Measurements from ENCODE around the gene NGRN.
A peak's percentile ranks its signal among the peaks of the same experiment; 100 is the strongest.

The NGRN gene

GRCh38 chr15:90248789-90249202 is 16.7 kb upstream of the NGRN start:
- Histone ChIP-seq H3K27me3 (ENCODE audit: control insufficient read depth in 1 of 2, insufficient read depth in 1 of 2, low read length in 2 of 2) (no peaks in the 10 kb centered on the region), H3K4me1 (ENCODE audit: control insufficient read depth, insufficient read depth, low read depth, low read length) (peaks cover 10% of the 10 kb centered on the region), H2BK15ac (ENCODE audit: low read depth, poor library complexity, severe bottlenecking) (peak overlapping the region; percentile 36), H3K14ac (ENCODE audit: low read length in 2 of 2) (no peak overlapping the region), H2BK5ac (ENCODE audit: low read depth, low read length, poor library complexity, severe bottlenecking) (no peak overlapping the region), H3K9ac (ENCODE audit: low read length) (no peak overlapping the region), H2AFZ (ENCODE audit: low read depth, low read length) (no peak overlapping the region), H4K91ac (ENCODE audit: low read length) (no peak overlapping the region), H3K4me3 (ENCODE audit: insufficient read depth in 1 of 2, low read depth in 1 of 2, low read length in 2 of 2) (peak overlapping the region in 1 of 2 experiments; percentile 87), H3K9me3 (ENCODE audit: control insufficient read depth, low read length) (no peaks in the 10 kb centered on the region), H3K18ac (ENCODE audit: low read depth in 1 of 2, low read length in 2 of 2) (no peak overlapping the region), H3K4ac (ENCODE audit: low read depth in 1 of 2, low read length in 2 of 2) (no peak overlapping the region), H3K23ac (ENCODE audit: low read length in 2 of 2) (no peak overlapping the region), H3K4me2 (ENCODE audit: low read length, poor library complexity, severe bottlenecking) (no peak overlapping the region), H2AK5ac (ENCODE audit: low read length, severe bottlenecking) (no peak overlapping the region), H3K79me1 (replicated peaks; ENCODE audit: low read length, poor library complexity, severe bottlenecking) (no peaks in the 10 kb centered on the region), H2BK120ac (ENCODE audit: low read depth, low read length) (no peak overlapping the region), H3K36me3 (ENCODE audit: control insufficient read depth in 1 of 2, insufficient read depth in 2 of 2, low read depth in 1 of 2, low read length in 2 of 2) (no peaks in the 10 kb centered on the region), H2BK12ac (ENCODE audit: low read length in 2 of 2) (peak overlapping the region; percentile 21 to 38), H4K8ac (ENCODE audit: low read length) (peak overlapping the region; percentile 61), H3K27ac (ENCODE audit: low read length, poor library complexity, severe bottlenecking) (no peak overlapping the region)
- peak; percentile 20 for DNase-seq
- WGBS = 85% methylated on average over 6 of the region's 6 CpGs

GRCh38 chr15:90249203-90249863 is 16.1 kb upstream of the NGRN start, which contains the start of gene TTLL13:
TTLL13 (plus strand) TSS chr15:90249556; CDS start chr15:90250631, 1,075 bp downstream.
- H2BK120ac ChIP-seq (ENCODE audit: low read depth, low read length) = no peak within 1 kb of the TSS
- H3K9ac ChIP-seq (ENCODE audit: low read length) = peak within 1 kb of the TSS; percentile 85
- H3K18ac ChIP-seq (ENCODE audit: low read depth in 1 of 2, low read length in 2 of 2) = peak within 1 kb of the TSS; percentile 49 to 53
- H4K8ac ChIP-seq (ENCODE audit: low read length) = peak within 1 kb of the TSS; percentile 61
- H3K23ac ChIP-seq (ENCODE audit: low read length in 2 of 2) = no peak within 1 kb of the TSS
- H3K9me3 ChIP-seq (ENCODE audit: control insufficient read depth, low read length) = no peaks in the 10 kb centered on the region
- peaks cover 10% of the 10 kb centered on the region for H3K4me1 ChIP-seq (ENCODE audit: control insufficient read depth, insufficient read depth, low read depth, low read length)
- H3K4me2 ChIP-seq (ENCODE audit: low read length, poor library complexity, severe bottlenecking) = peak within 1 kb of the TSS; percentile 100
- H3K36me3 ChIP-seq (ENCODE audit: control insufficient read depth in 1 of 2, insufficient read depth in 2 of 2, low read depth in 1 of 2, low read length in 2 of 2) = no peaks in the 10 kb centered on the region
- peak within 1 kb of the TSS in 1 of 2 experiments; percentile 15 for H3K4ac ChIP-seq (ENCODE audit: low read depth in 1 of 2, low read length in 2 of 2)
- no peak within 1 kb of the TSS for H2AK5ac ChIP-seq (ENCODE audit: low read length, severe bottlenecking)
- H2AFZ ChIP-seq (ENCODE audit: low read depth, low read length) = peak within 1 kb of the TSS; percentile 79
- H3K4me3 ChIP-seq (ENCODE audit: insufficient read depth in 1 of 2, low read depth in 1 of 2, low read length in 2 of 2) = peak within 1 kb of the TSS; percentile 68 to 87
- no peak within 1 kb of the TSS for H2BK5ac ChIP-seq (ENCODE audit: low read depth, low read length, poor library complexity, severe bottlenecking)
- H3K14ac ChIP-seq (ENCODE audit: low read length in 2 of 2) = peak within 1 kb of the TSS in 1 of 2 experiments; percentile 91
- DNase-seq = peak; percentile 90
- peak within 1 kb of the TSS; percentile 36 for H2BK15ac ChIP-seq (ENCODE audit: low read depth, poor library complexity, severe bottlenecking)
- H4K91ac ChIP-seq (ENCODE audit: low read length) = peak within 1 kb of the TSS; percentile 43
- peak within 1 kb of the TSS; percentile 38 to 63 for H2BK12ac ChIP-seq (ENCODE audit: low read length in 2 of 2)
- WGBS = 5% methylated on average over 40 of the region's 44 CpGs
- H3K79me1 ChIP-seq (replicated peaks; ENCODE audit: low read length, poor library complexity, severe bottlenecking) = no peaks in the 10 kb centered on the region
- no peaks in the 10 kb centered on the region for H3K27me3 ChIP-seq (ENCODE audit: control insufficient read depth in 1 of 2, insufficient read depth in 1 of 2, low read length in 2 of 2)
- H3K27ac ChIP-seq (ENCODE audit: low read length, poor library complexity, severe bottlenecking) = no peak within 1 kb of the TSS

- no peak overlapping the region for H2BK5ac ChIP-seq (ENCODE audit: low read depth, low read length, poor library complexity, severe bottlenecking)
- H3K4me1 ChIP-seq (ENCODE audit: control insufficient read depth, insufficient read depth, low read depth, low read length) = no peaks in the 10 kb centered on the region
- WGBS = 84% methylated on average over 6 of the region's 7 CpGs
- H3K18ac ChIP-seq (ENCODE audit: low read depth in 1 of 2, low read length in 2 of 2) = no peak overlapping the region
- H3K79me1 ChIP-seq (replicated peaks; ENCODE audit: low read length, poor library complexity, severe bottlenecking) = no peaks in the 10 kb centered on the region
- no peak for DNase-seq
- no peak overlapping the region for H2AK5ac ChIP-seq (ENCODE audit: low read length, severe bottlenecking)
- no peak overlapping the region for H3K23ac ChIP-seq (ENCODE audit: low read length in 2 of 2)
- no peak overlapping the region for H2BK12ac ChIP-seq (ENCODE audit: low read length in 2 of 2)
- H3K9me3 ChIP-seq (ENCODE audit: control insufficient read depth, low read length) = no peaks in the 10 kb centered on the region
- no peak overlapping the region for H4K8ac ChIP-seq (ENCODE audit: low read length)
- H2BK120ac ChIP-seq (ENCODE audit: low read depth, low read length) = no peak overlapping the region
- H3K4ac ChIP-seq (ENCODE audit: low read depth in 1 of 2, low read length in 2 of 2) = no peak overlapping the region
- H3K27me3 ChIP-seq (ENCODE audit: control insufficient read depth in 1 of 2, insufficient read depth in 1 of 2, low read length in 2 of 2) = peaks cover 3 to 12% of the 10 kb centered on the region in 2 experiments
- H3K9ac ChIP-seq (ENCODE audit: low read length) = no peak overlapping the region
- H3K27ac ChIP-seq (ENCODE audit: low read length, poor library complexity, severe bottlenecking) = no peak overlapping the region
- H3K4me3 ChIP-seq (ENCODE audit: insufficient read depth in 1 of 2, low read depth in 1 of 2, low read length in 2 of 2) = no peak overlapping the region
- no peak overlapping the region for H4K91ac ChIP-seq (ENCODE audit: low read length)
- H2BK15ac ChIP-seq (ENCODE audit: low read depth, poor library complexity, severe bottlenecking) = no peak overlapping the region
- H3K14ac ChIP-seq (ENCODE audit: low read length in 2 of 2) = no peak overlapping the region
- no peak overlapping the region for H3K4me2 ChIP-seq (ENCODE audit: low read length, poor library complexity, severe bottlenecking)
- H3K36me3 ChIP-seq (ENCODE audit: control insufficient read depth in 1 of 2, insufficient read depth in 2 of 2, low read depth in 1 of 2, low read length in 2 of 2) = no peaks in the 10 kb centered on the region
- H2AFZ ChIP-seq (ENCODE audit: low read depth, low read length) = no peak overlapping the region
Observed at GRCh38 chr15:90257776-90258175, 7.7 kb upstream of the NGRN start.

- Histone ChIP-seq H2BK12ac (ENCODE audit: low read length in 2 of 2) (no peak overlapping the region), H4K91ac (ENCODE audit: low read length) (no peak overlapping the region), H2BK120ac (ENCODE audit: low read depth, low read length) (no peak overlapping the region), H3K4me1 (ENCODE audit: control insufficient read depth, insufficient read depth, low read depth, low read length) (no peaks in the 10 kb centered on the region), H3K9ac (ENCODE audit: low read length) (no peak overlapping the region), H4K8ac (ENCODE audit: low read length) (no peak overlapping the region), H3K9me3 (ENCODE audit: control insufficient read depth, low read length) (no peaks in the 10 kb centered on the region), H3K4me2 (ENCODE audit: low read length, poor library complexity, severe bottlenecking) (no peak overlapping the region), H2BK5ac (ENCODE audit: low read depth, low read length, poor library complexity, severe bottlenecking) (no peak overlapping the region), H3K18ac (ENCODE audit: low read depth in 1 of 2, low read length in 2 of 2) (no peak overlapping the region), H2BK15ac (ENCODE audit: low read depth, poor library complexity, severe bottlenecking) (no peak overlapping the region), H3K4ac (ENCODE audit: low read depth in 1 of 2, low read length in 2 of 2) (no peak overlapping the region), H3K36me3 (ENCODE audit: control insufficient read depth in 1 of 2, insufficient read depth in 2 of 2, low read depth in 1 of 2, low read length in 2 of 2) (no peaks in the 10 kb centered on the region), H2AK5ac (ENCODE audit: low read length, severe bottlenecking) (no peak overlapping the region), H3K27me3 (ENCODE audit: control insufficient read depth in 1 of 2, insufficient read depth in 1 of 2, low read length in 2 of 2) (peaks cover 3 to 12% of the 10 kb centered on the region in 2 experiments), H3K27ac (ENCODE audit: low read length, poor library complexity, severe bottlenecking) (no peak overlapping the region), H3K14ac (ENCODE audit: low read length in 2 of 2) (no peak overlapping the region), H2AFZ (ENCODE audit: low read depth, low read length) (no peak overlapping the region), H3K23ac (ENCODE audit: low read length in 2 of 2) (no peak overlapping the region), H3K4me3 (ENCODE audit: insufficient read depth in 1 of 2, low read depth in 1 of 2, low read length in 2 of 2) (no peak overlapping the region), H3K79me1 (replicated peaks; ENCODE audit: low read length, poor library complexity, severe bottlenecking) (peaks cover 5% of the 10 kb centered on the region)
- no peak for DNase-seq
- no CpG with 5 or more reads among the region's 5 CpGs for WGBS
Observed at GRCh38 chr15:90259524-90259923, 5.9 kb upstream of the NGRN start.

All from mesenchymal stem cell (in vitro differentiated cells and primary cell).